Measurements from ENCODE around the gene SAFB.

- no peak for TF ChIP-seq POLR2AphosphoS5 (IDR thresholded peaks at IDR 0.05; ENCODE audit: borderline replicate concordance, low read depth, low read length)
- no peak for TF ChIP-seq EZH2 (IDR thresholded peaks at IDR 0.05)
- TF ChIP-seq FOXP2 (optimal IDR thresholded peaks at IDR 0.05; ENCODE audit: control extremely low read depth, extremely low read length, insufficient read depth), result no peak
These were observed 9.7 kb upstream of the SAFB start for GRCh38 chr19:5612891-5613865.
